ENCODE results near the gene MTMR2.
A peak's percentile ranks its signal among the peaks of the same experiment; 100 is the strongest.

Gene MTMR2

GRCh38 chr11:95925011-95925410 is 1.1 kb upstream of the MTMR2 start:
- no peak overlapping the region for H2AFZ ChIP-seq
- H3K4me1 ChIP-seq, result no peaks in the 10 kb centered on the region
- no peak overlapping the region for H3K27ac ChIP-seq
- H3K9me3 ChIP-seq (ENCODE audit: control insufficient read depth, low read length), result no peaks in the 10 kb centered on the region
- H3K27me3 ChIP-seq (ENCODE audit: control insufficient read depth, insufficient read depth, low read length), result no peaks in the 10 kb centered on the region
- H3K36me3 ChIP-seq (ENCODE audit: control insufficient read depth, insufficient read depth, low read length), result no peaks in the 10 kb centered on the region
- H3K4me3 ChIP-seq (ENCODE audit: low read depth, low read length), result no peak overlapping the region
- H3K9ac ChIP-seq, result no peak overlapping the region
- TF ChIP-seq, protein P1, sequence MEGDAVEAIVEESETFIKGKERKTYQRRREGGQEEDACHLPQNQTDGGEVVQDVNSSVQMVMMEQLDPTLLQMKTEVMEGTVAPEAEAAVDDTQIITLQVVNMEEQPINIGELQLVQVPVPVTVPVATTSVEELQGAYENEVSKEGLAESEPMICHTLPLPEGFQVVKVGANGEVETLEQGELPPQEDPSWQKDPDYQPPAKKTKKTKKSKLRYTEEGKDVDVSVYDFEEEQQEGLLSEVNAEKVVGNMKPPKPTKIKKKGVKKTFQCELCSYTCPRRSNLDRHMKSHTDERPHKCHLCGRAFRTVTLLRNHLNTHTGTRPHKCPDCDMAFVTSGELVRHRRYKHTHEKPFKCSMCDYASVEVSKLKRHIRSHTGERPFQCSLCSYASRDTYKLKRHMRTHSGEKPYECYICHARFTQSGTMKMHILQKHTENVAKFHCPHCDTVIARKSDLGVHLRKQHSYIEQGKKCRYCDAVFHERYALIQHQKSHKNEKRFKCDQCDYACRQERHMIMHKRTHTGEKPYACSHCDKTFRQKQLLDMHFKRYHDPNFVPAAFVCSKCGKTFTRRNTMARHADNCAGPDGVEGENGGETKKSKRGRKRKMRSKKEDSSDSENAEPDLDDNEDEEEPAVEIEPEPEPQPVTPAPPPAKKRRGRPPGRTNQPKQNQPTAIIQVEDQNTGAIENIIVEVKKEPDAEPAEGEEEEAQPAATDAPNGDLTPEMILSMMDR (IDR thresholded peaks at IDR 0.05), result no peak
- H3K4me2 ChIP-seq (ENCODE audit: low read length), result no peak overlapping the region
- H3K79me2 ChIP-seq, result no peaks in the 10 kb centered on the region

- Histone ChIP-seq H3K27ac (peak overlapping the region; percentile 93), H3K36me3 (ENCODE audit: control insufficient read depth, insufficient read depth, low read length) (no peaks in the 10 kb centered on the region), H3K4me3 (ENCODE audit: low read depth, low read length) (peak overlapping the region; percentile 93), H2AFZ (peak overlapping the region; percentile 97), H3K4me2 (ENCODE audit: low read length) (peak overlapping the region; percentile 93), H3K9ac (peak overlapping the region; percentile 89), H3K27me3 (ENCODE audit: control insufficient read depth, insufficient read depth, low read length) (no peaks in the 10 kb centered on the region), H3K4me1 (no peaks in the 10 kb centered on the region), H3K79me2 (no peaks in the 10 kb centered on the region), H3K9me3 (ENCODE audit: control insufficient read depth, low read length) (no peaks in the 10 kb centered on the region)
- TF ChIP-seq, protein P1 (IDR thresholded peaks at IDR 0.05), result no peak
These were observed 480 bp upstream of the MTMR2 start for GRCh38 chr11:95924414-95924760.

GRCh38 chr11:95923439-95923727 is 524 bp downstream of the MTMR2 start:
- no peaks in the 10 kb centered on the region for H3K9me3 ChIP-seq (ENCODE audit: control insufficient read depth, low read length)
- no peaks in the 10 kb centered on the region for H3K4me1 ChIP-seq
- H3K79me2 ChIP-seq, result no peaks in the 10 kb centered on the region
- H3K9ac ChIP-seq, result peak overlapping the region; percentile 89
- H3K36me3 ChIP-seq (ENCODE audit: control insufficient read depth, insufficient read depth, low read length), result no peaks in the 10 kb centered on the region
- H3K4me2 ChIP-seq (ENCODE audit: low read length), result peak overlapping the region; percentile 93
- no peaks in the 10 kb centered on the region for H3K27me3 ChIP-seq (ENCODE audit: control insufficient read depth, insufficient read depth, low read length)
- H3K4me3 ChIP-seq (ENCODE audit: low read depth, low read length), result peak overlapping the region; percentile 93
- H3K27ac ChIP-seq, result peak overlapping the region; percentile 93
- H2AFZ ChIP-seq, result peak overlapping the region; percentile 97
- TF ChIP-seq, protein P1 (IDR thresholded peaks at IDR 0.05), result no peak

DNA sequence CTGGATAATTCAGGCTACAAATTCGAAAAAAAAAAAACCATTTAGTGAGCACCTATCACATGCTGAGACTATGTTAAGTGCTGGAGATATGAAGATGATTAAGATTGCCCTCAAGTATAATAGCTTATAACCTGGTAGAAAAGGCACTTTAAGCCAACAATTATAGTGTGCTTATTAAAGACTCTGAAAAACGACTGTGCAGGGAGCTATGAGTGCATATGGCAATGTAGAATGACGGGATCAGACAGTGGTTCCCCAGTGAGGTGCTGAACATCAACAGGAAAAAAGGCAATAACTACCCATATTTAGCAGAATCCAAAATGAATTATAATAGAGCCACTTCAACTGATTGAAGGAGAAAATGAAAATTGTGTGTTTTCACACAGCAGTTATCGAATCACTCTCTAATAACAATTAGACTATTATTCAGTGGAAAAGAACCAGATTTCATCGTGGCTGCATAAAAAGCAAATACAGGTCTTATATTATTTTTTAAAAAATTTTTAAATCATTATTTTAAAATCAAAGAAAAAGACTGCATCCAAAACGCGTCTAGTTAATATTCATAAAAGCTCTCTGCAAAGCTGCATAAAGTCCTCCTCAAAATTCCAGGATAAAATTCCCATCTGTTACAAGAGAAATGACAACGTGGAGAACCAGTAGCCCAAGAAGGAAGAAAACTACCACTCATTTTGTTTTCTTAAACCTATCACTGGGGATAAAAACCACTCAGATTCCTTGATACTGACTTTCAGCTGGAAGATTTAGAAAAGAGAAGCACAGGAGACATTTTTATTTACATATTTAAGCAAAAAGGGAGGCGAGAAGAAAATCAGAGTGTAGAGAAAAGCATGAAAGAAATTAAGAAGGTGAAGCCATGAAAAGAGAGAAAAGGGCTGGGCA is 1.1 kb downstream of the MTMR2 start:
- H3K36me3 ChIP-seq (ENCODE audit: control insufficient read depth, insufficient read depth, low read length), result no peaks in the 10 kb centered on the region
- H3K79me2 ChIP-seq, result no peaks in the 10 kb centered on the region
- peak overlapping the region; percentile 93 for H3K4me3 ChIP-seq (ENCODE audit: low read depth, low read length)
- peak overlapping the region; percentile 93 for H3K4me2 ChIP-seq (ENCODE audit: low read length)
- TF ChIP-seq, protein P1 (IDR thresholded peaks at IDR 0.05), result no peak
- no peak overlapping the region for H3K9ac ChIP-seq
- peak overlapping the region; percentile 93 for H3K27ac ChIP-seq
- no peaks in the 10 kb centered on the region for H3K4me1 ChIP-seq
- no peaks in the 10 kb centered on the region for H3K9me3 ChIP-seq (ENCODE audit: control insufficient read depth, low read length)
- H2AFZ ChIP-seq, result peak overlapping the region; percentile 97
- H3K27me3 ChIP-seq (ENCODE audit: control insufficient read depth, insufficient read depth, low read length), result no peaks in the 10 kb centered on the region

DNA sequence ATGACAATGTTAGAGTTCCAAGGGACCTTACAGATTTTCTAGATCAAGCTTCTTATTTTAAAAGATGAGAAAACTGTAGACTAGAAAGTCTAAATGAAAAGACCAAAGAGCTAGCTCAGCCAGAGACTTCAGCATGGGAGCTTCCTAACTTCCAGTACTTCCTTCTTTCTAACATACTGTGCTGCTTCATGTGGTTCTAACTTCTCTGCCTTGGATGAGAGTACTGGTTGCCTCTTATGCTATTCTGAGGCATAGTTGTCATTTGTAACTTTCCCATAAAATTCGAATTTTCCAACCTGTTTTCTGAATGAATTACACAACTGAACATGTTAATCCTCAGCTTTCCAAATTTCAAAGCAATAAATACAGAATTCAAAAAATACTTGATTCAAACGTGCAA is 1.8 kb downstream of the MTMR2 start:
- Histone ChIP-seq H3K36me3 (ENCODE audit: control insufficient read depth, insufficient read depth, low read length) (no peaks in the 10 kb centered on the region), H3K4me2 (ENCODE audit: low read length) (no peak overlapping the region), H2AFZ (no peak overlapping the region), H3K4me3 (ENCODE audit: low read depth, low read length) (no peak overlapping the region), H3K79me2 (no peaks in the 10 kb centered on the region), H3K4me1 (no peaks in the 10 kb centered on the region), H3K27ac (no peak overlapping the region), H3K9me3 (ENCODE audit: control insufficient read depth, low read length) (no peaks in the 10 kb centered on the region), H3K9ac (no peak overlapping the region), H3K27me3 (ENCODE audit: control insufficient read depth, insufficient read depth, low read length) (no peaks in the 10 kb centered on the region)
- TF ChIP-seq, protein P1 (IDR thresholded peaks at IDR 0.05), result no peak

Measured in parathyroid adenoma (tissue), 2 donors.